Vagina (tissue), 2 donors: Measurements from ENCODE around the gene AP1S3.

Experiments
- CTCF ChIP-seq, 3 experiments: fragments of 450-650 bp in 2 of 3; fragments of 200-600 bp in 1 of 3; sonication (generic) in 1 of 3; IDR thresholded peaks; one replicate each; pipeline ENCODE4 v1.5.1; 2017 to 2019; ENCODE audit warnings: antibody characterized with exemption in 3 of 3, mild to moderate bottlenecking in 2 of 3, moderate library complexity in 2 of 3
- POLR2A ChIP-seq, 2 donors: fragments of 450-650 bp; IDR thresholded peaks; one replicate each; pipeline ENCODE4 v1.6.1; 2017; ENCODE audit warnings: antibody characterized with exemption in 2 of 2, mild to moderate bottlenecking in 2 of 2, moderate library complexity in 2 of 2
- POLR2AphosphoS5 ChIP-seq, 2 donors: sonication (generic); formaldehyde crosslinking; IDR thresholded peaks; one replicate each; pipeline ENCODE4 v1.9.0; 2017; ENCODE audit warnings: antibody characterized with exemption in 2 of 2, mild to moderate bottlenecking in 2 of 2, low read depth in 1 of 2; ENCODE audit not compliant: insufficient read depth in 1 of 2

GRCh38 chr2:223753940-223754339, 83.4 kb downstream of the AP1S3 start:
- TF ChIP-seq CTCF (IDR thresholded peaks at IDR 0.05) (no peak), POLR2A (IDR thresholded peaks at IDR 0.05) (no peak), POLR2AphosphoS5 (IDR thresholded peaks at IDR 0.05; ENCODE audit: insufficient read depth in 1 of 2, low read depth in 1 of 2) (no peak)
